GM21381 (cell line): Measurements from ENCODE around the gene KPNA4.
A peak's percentile ranks its signal among the peaks of the same experiment; 100 is the strongest.
"Not testable (repeated sequence)": the region's sequence is repeated elsewhere in the genome, so short reads cannot be mapped to it uniquely, and the experiment has no call there.

Source experiments
- ATAC-seq: cut with Tn5 transposase; IDR thresholded peaks from one replicate; pipeline ENCODE4 v1.9.1; 2021; ENCODE audit warnings: mild to moderate bottlenecking, moderate library complexity; ENCODE audit not compliant: unreplicated experiment

Gene KPNA4

GRCh38 chr3:160573955-160574525 lies 8.7 kb upstream of the KPNA4 start:
- not testable (repeated sequence) for ATAC-seq

- ATAC-seq, result no peak
Observed at GRCh38 chr3:160569894-160570652, 4.7 kb upstream of the KPNA4 start.

GRCh38 chr3:160568989-160569388 lies 3.6 kb upstream of the KPNA4 start:
- no peak for ATAC-seq

GRCh38 chr3:160567774-160568173 lies 2.4 kb upstream of the KPNA4 start:
- no peak for ATAC-seq

GRCh38 chr3:160566499-160566898 lies 1.1 kb upstream of the KPNA4 start:
- ATAC-seq, result no peak

GRCh38 chr3:160564949-160565441 lies 376 bp downstream of the KPNA4 start:
- ATAC-seq, result peak; percentile 47

- no peak for ATAC-seq
Observed at GRCh38 chr3:160564258-160564911, 986 bp downstream of the KPNA4 start.

- no peak for ATAC-seq
Observed at GRCh38 chr3:160562952-160563351, 2.4 kb downstream of the KPNA4 start.

- no peak for ATAC-seq
Observed at GRCh38 chr3:160557571-160557970, 7.8 kb downstream of the KPNA4 start.

- ATAC-seq, result no peak
Observed at GRCh38 chr3:160556141-160556540, 9.2 kb downstream of the KPNA4 start.

- ATAC-seq, result no peak
Observed at GRCh38 chr3:160554980-160555379, 10.4 kb downstream of the KPNA4 start.

GRCh38 chr3:160553827-160554226 lies 11.5 kb downstream of the KPNA4 start:
- ATAC-seq, result no peak

- ATAC-seq, result no peak
Observed at GRCh38 chr3:160546727-160547126, 18.6 kb downstream of the KPNA4 start.

- ATAC-seq, result no peak
Observed at GRCh38 chr3:160545504-160545871, 19.9 kb downstream of the KPNA4 start.

- no peak for ATAC-seq
Observed at GRCh38 chr3:160544844-160545503, 20.4 kb downstream of the KPNA4 start.

GRCh38 chr3:160540551-160540950 lies 24.8 kb downstream of the KPNA4 start:
- no peak for ATAC-seq

- no peak for ATAC-seq
Observed at GRCh38 chr3:160538895-160539294, 26.5 kb downstream of the KPNA4 start.

GRCh38 chr3:160537729-160538128 lies 27.6 kb downstream of the KPNA4 start:
- ATAC-seq, result no peak

- no peak for ATAC-seq
Observed at GRCh38 chr3:160532371-160532770, 33.0 kb downstream of the KPNA4 start.

GRCh38 chr3:160531311-160531710 lies 34.1 kb downstream of the KPNA4 start:
- no peak for ATAC-seq

GRCh38 chr3:160516391-160516790 lies 49.0 kb downstream of the KPNA4 start:
- ATAC-seq, result not testable (repeated sequence)
